Omental fat pad (tissue), 4 donors: ENCODE data around the gene TTC7B. TPM values are rescaled to one million over a fixed set of nuclear protein-coding genes. Genes with fewer than 3 reads are reported as not detected.

Experiments
- ATAC-seq: fragments of 150-250 bp; one replicate; pipeline ENCODE4 v1.9.1; 2016; ENCODE audit warnings: mild to moderate bottlenecking, moderate library complexity; ENCODE audit not compliant: low FRiP score
- DNase-seq: peaks from one replicate; pipeline ENCODE4 v3.0.0-alpha.2; 2019; ENCODE audit warnings: low spot score
- total RNA-seq, 4 donors: library from RNA; depleted of rRNA; stranded (reverse); fragments of >200 nt; gene quantifications; one replicate each; pipeline ENCODE4 v1.1.0, GENCODE V29; 2016
- TF ChIP-seq, protein P1 (sequence below), 3 donors: fragments of 450-650 bp; IDR thresholded peaks; one replicate each; pipeline ENCODE4 v1.5.1; 2016 to 2017; ENCODE audit warnings: antibody characterized with exemption in 3 of 3, mild to moderate bottlenecking in 3 of 3, moderate library complexity in 2 of 3

The TTC7B gene
- total RNA-seq, 4 donors from 2014 or later = 31.9 to 56.3 (median 38.4) TPM

DNA sequence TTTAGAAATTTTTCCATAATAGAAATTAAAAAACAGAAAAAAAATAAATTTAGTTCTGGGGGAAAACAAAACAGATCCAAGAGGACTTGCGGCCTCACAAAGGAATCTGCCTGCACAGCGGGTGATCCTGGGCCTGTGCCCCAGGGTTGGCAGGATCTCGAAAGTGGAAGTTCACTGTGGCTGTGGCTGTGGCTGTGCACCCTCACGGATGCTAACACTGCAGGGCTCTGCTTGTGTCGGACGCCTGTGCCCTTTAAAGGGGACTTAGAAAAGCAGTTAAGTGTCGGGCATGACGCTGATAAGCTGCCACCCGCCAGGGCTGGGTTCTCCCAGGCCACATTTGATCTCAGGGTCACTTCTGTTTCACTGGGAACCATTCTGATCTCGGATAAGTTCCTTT, 209.1 kb downstream of the TTC7B start:
- no peak for ATAC-seq
- TF ChIP-seq, protein P1, sequence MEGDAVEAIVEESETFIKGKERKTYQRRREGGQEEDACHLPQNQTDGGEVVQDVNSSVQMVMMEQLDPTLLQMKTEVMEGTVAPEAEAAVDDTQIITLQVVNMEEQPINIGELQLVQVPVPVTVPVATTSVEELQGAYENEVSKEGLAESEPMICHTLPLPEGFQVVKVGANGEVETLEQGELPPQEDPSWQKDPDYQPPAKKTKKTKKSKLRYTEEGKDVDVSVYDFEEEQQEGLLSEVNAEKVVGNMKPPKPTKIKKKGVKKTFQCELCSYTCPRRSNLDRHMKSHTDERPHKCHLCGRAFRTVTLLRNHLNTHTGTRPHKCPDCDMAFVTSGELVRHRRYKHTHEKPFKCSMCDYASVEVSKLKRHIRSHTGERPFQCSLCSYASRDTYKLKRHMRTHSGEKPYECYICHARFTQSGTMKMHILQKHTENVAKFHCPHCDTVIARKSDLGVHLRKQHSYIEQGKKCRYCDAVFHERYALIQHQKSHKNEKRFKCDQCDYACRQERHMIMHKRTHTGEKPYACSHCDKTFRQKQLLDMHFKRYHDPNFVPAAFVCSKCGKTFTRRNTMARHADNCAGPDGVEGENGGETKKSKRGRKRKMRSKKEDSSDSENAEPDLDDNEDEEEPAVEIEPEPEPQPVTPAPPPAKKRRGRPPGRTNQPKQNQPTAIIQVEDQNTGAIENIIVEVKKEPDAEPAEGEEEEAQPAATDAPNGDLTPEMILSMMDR (IDR thresholded peaks at IDR 0.05) = no peak

GRCh38 chr14:90606434-90606833, 209.8 kb downstream of the TTC7B start:
- no peak for ATAC-seq
- no peak for DNase-seq

More for the DNA sequence above, 209.1 kb downstream of the TTC7B start:
- DNase-seq = no peak

DNA sequence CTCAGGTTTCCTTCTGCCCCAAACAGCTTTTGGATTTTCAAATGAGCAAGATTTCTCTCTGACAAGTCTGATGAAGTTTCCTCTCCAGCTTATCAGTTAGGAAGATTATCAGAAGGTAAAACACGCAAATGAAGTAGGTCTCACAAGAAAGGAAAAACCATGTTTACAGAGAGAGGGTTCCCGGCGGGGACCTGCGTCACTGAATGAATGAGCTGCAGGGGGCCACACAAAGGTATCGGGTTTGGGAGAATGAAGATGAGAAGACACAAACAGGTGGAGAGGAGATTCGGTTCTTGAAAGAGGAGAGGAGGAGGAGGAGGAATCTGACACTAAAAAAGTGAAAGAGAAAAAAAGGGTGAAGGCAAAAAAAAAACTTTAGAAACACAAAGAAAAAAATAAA, 210.8 kb downstream of the TTC7B start:
- DNase-seq (no peak), ATAC-seq (no peak)
- TF ChIP-seq, protein P1 (IDR thresholded peaks at IDR 0.05) = no peak

More at GRCh38 chr14:90606434-90606833, 209.8 kb downstream of the TTC7B start:
- TF ChIP-seq, protein P1 (IDR thresholded peaks at IDR 0.05) = no peak

GRCh38 chr14:90604356-90604755, 211.9 kb downstream of the TTC7B start:
- ATAC-seq (no peak), DNase-seq (no peak)
- TF ChIP-seq, protein P1 (IDR thresholded peaks at IDR 0.05) = no peak

DNA sequence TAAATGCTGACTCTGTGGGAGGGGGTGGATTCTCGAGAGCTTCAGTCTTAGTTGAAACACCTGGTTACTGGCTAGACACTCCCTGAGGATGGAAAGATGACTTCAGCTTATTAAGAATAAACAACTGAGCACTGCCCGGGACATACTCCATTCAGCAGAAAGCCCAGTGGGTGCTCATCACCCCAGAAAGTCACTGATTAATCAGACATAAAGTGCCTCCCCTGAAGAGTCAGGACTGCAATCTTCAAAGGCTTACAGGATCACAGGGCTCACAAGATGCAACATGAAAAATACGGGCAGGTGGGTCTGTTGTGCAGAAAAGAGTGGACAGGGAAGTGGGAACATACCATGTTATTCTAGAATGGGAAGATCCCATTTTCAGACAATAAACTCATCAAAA, 212.4 kb downstream of the TTC7B start:
- no peak for ATAC-seq
- TF ChIP-seq, protein P1 (IDR thresholded peaks at IDR 0.05) = no peak

GRCh38 chr14:90603336-90603735, 212.9 kb downstream of the TTC7B start:
- TF ChIP-seq, protein P1 (IDR thresholded peaks at IDR 0.05) = no peak
- DNase-seq (no peak), ATAC-seq (no peak)

More for the DNA sequence above, 212.4 kb downstream of the TTC7B start:
- no peak for DNase-seq

- TF ChIP-seq, protein P1 (IDR thresholded peaks at IDR 0.05) = no peak
- ATAC-seq (no peak), DNase-seq (no peak)
These were observed 214.0 kb downstream of the TTC7B start for GRCh38 chr14:90602088-90602687.
